Activated CD8-positive, alpha-beta memory T cell treated with anti-CD3 and anti-CD28 coated beads, Interleukin-2, amount 50 U/mL, for 1 hour (primary cell): ENCODE results near the gene IPCEF1.

Experiments
- DNase-seq: peaks from one replicate; pipeline ENCODE4 v3.0.0-alpha.2; 2020; ENCODE audit errors: extremely low read depth

IPCEF1 gene

DNA sequence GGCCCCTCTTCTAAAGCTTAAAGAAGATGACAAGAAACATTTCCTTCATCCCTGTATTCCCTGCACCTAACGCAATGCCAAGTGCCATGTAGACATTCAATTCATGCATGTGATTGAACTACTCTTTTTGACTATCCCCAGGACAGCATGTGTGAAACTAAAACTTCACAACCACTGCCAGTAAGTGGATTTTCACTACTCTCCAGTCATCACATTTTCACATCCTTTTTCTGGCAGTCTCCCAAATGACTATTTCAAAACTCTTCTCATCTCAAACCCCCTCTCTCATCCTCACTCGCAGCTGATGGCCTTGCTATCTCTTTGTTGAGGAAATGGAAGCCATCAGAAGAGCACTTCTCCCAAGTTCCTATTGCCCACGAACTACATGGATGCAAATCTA, 194.9 kb downstream of the IPCEF1 start:
- no peak for DNase-seq

DNA sequence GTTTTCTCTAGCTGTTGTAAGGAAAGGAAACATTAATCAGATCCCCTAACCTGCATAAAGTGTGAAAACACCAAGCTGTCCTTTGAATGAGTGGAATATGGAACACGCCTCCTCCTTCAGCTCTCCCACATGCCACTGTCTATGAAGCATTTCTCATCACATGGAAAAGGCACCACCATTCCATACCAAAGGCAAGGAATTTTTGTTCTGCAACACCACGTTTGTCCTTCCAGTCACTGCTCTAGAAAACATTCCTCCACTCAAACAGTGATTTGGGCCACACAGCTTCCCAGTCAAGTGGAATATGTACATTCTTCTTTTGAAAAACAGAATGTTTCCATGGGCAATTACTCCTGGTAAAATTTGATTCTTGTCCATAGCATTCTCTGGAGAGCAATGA, 197.5 kb downstream of the IPCEF1 start:
- DNase-seq: no peak

DNA sequence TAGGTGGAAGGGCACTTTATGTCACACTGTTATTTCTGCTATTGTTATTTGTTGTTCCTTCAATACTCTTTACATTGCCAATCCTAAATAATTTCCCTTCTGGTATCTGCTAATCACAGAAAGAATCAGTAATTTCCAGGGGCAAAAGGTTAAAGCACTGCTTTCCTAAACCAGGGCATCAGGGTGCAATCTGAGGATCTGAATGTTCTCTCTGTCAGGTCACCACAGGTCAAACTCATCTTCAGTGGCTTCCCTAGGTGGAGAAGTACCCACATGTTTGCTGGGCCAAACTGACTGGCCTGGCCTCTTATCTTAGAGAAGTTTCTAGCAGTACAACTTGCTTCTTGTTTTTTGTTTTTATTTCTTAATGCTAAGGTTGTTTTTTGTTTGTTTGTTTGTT, 198.9 kb downstream of the IPCEF1 start:
- DNase-seq: no peak

DNA sequence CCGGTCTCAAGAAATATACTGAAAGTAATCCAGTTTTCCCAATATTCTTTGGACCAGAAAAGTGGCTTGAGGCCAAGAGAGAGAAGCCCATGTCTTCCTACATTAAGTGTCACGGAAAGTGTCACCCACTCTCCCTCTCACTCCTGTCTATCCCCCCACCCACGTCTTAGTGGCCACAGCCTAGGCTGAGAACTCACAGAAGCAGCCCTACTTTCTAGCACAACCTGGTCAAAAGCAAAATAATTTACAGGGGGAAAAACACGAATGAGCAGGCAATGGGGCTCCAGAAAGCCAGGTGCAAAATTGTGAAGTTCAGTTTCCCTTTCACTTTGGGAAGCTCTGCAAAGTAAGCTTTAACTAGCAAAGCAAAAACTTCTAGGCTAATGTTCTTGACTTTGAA, 199.5 kb downstream of the IPCEF1 start:
- DNase-seq: no peak

DNA sequence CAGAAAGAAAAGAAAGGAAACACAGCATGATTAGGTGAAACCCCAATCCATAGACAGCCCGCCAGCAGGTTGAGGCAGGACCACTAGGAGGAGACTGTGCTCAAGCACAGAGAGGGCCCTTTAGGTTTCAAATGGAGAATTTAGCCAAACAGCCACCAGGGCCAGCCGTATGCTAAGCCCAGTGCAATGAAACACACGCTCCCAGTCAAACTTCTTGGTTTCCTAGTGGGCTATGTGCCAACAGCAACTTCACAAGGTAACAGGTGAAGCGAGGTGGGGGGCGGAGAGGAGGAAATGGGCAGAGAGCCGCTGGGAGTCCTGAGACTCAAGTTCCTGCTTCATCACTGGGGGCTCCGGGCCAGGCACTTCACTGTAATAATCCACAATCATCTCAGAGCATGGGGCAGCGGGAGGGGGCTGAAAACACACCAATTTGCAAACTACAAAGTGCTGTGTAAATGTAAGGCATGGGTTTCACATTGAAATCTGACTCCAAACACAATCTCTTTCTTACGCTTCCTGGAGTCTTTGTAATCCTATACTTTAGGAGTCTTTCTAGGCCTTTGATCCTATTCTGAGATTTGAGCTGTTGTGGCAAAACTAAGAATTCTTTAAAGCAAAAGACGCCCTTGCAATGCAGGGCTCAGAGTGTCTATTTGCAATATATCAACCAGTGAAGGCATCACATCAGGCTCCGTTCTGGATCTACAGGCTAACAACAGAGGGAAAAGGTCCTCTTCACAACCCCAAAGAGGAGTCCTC, 200.3 kb downstream of the IPCEF1 start:
- peak; percentile 36 for DNase-seq

DNA sequence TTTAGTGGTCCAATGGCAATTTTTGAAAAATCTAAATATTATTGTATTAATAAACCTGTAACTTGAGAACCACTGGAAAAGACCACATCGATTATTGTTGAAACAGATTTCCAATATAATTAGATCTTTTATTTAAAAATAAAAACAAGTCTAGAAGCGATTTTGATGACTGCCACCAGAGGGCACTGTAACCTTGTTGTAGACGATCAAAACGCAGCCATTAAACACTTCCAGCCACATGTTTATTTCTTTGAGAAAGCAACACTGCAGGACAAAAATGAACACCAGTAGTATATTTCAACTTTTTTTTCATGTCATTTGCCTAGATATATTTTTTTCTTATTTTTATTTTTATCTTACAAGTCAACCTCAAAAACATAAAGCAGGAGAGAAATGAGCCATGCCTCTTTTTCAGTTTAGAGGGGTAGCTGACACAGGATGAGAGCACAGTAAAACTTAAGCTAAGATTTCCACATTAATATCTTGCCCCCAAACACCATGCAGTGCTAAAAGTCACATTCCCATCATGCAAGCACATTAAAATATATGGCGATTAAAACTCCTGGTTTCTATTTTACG, 202.1 kb downstream of the IPCEF1 start:
- peak; percentile 51 for DNase-seq

DNA sequence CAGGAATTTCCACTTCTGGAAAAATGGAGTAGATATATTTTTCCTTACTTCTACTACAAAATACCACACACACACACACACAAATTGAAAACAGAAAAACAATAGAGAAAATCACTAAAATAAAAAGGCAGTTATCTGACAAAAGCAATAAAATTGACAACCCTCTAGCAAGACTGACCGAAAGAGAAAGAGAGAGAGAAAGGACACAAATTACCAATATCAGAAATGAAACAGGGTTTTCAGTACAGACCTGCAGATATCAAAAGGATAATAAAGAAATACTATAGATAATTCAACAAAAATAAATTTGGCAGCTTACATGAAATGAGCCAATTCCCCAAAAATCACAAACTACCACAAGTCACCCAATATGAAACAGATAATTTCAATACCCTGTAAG, 212.8 kb downstream of the IPCEF1 start:
- DNase-seq: no peak

DNA sequence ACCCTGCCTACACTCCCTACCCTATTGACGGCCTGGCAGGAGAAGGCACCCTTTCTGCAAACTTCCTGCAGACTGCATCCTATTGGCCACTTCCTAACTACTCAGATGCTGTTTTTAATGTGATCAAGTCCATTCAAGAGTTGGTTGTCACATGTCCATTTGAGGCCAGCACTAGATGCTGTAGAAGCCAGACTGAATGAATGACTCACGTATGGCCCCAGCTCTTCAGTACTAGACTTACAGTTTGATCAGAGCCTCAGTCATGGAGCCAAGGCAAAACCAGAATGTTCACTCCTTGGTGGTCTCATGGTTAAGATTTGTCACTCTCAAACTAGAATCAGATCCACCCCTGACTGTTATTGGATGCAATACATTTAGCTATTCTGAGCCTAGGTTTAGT, 215.9 kb downstream of the IPCEF1 start:
- no peak for DNase-seq

DNA sequence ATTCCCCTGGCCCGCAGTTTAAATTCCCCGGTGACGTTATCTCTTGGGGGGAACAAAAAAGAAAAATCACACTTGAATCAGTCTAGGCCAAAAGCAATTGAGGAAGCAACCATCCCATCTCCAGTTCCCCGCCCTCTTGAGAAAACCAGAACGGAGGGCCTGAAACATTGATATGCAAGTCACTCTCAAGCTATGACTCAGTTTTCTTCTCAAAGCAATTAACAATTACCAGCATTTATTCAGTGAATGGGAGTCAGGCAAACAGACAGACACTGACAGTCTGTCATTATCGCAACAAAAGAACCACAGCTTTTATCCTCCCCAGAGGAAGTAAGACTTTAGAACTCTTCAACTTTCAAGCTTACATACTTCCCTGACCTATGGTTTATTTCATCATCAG, 216.7 kb downstream of the IPCEF1 start:
- no peak for DNase-seq

DNA sequence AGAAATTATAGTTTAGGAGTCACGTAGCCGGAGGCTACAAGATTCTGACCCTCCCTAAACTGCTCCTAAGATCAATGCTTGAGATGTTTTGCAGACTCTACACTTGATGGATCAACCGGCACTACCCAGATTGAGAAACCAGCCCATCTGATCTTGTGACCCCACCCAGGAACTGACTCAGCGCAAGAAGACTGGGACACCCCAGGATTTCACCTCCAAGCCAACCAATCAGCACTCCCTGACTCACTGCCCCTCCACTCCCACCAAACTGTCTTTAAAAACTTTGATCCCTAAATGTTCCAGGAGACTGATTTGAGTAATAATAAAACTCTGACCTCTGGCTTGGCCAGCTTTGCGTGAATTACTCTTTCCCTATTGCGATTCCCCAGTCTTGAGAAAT, 217.8 kb downstream of the IPCEF1 start:
- no peak for DNase-seq

DNA sequence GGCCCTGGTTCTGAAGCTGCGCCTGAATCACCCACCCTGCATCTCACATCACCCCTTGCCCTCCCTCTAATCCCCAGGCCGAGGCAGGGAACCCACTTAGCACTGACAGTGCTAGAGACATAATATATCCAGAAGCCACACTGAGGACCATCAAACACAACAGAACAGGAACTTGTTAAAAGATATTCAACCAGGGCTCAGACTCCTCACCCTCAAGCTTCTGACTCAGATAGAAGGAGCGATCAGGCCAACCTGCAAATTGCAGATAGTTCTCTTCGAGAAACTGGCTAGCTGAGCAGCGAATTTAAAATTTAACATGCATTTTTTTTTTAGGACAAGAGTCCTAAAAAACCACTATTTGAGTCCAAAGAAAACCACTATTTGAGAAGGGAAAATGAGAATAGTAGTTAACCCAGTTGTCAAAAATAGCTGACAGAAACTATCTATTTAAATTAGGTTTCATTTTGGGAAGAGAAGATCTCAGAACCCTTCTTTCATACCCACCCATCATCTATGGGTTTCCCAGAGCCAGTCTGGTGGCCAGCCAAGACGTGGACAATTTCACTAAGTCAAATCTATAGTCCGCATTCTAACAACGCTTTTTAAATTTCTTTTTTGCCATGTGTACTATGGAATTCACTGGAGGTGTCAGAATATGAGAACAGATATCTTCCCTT, 222.0 kb downstream of the IPCEF1 start:
- no peak for DNase-seq

DNA sequence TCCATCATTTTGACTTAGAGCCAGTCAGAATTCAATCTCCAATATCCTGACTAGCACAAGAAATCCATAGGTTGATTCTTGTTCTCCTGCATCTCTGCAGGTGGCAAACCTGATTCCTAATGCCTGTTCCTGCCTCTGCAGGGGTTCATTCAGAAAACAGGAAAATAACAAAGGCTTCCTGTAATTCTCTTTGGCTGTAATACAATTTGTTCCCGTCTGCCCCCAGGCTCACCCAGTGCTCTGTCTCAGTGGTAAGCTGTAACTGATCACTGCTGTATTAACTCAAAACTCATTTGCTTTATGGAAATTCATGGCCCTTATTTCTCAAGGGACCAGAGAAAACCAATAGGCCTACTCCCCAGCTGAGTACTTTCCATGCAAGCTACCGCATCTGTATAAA, 228.9 kb downstream of the IPCEF1 start:
- DNase-seq: no peak

DNA sequence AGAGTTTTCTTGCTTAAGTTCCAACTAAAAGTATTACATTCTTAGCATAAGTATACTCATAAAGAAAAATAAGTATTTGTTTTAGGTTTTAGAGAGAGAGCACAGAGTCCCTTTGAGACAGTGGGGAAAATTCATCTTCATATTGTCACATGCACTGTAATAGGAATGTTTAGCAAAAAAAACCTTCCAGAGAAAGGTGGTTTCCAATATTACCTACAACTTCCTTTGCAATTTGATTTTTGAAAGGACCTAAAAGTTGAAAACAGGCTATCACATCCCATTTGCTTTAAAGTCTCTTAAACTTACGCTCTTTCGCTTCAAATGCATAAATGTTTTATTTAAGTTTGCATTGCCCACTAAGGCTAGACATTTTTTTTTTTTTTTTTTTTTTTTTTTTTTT, 231.2 kb downstream of the IPCEF1 start:
- no peak for DNase-seq

DNA sequence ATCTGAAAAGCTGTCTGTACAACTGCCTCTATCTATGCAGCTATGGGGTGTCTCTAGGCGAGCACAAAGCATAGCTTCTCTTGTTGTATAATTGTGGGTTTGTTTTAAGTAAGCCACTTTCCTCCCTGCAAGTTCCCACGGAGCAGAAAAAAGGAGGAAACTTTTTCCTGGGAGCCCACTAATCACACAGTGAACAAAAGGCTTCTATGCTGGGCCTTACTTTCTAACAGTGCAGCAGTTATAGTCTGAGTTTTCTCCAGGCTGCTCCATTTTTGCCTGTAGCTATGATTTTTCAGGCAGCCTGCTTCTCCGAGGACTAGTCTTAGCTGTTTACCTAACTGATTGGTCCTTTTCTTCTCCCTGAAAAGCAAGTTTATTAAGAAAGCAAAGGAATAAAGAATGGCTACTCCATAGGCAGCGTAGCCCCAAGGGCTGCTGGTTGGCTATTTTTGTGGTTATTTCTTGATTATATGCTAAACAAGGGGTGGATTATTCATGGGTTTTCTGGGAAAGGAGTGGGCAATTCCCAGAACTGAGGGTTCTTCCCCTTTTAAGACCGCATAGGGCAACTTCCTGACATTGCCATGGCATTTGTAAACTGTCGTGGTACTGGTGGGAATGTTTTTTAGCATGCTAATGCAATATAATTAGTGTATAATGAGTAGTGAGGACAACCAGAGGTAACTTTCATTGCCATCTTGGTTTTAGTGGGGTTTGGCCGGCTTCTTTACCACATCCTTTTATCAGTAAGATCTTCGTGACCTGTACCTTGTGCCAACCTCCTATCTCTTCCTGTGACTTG, 233.2 kb downstream of the IPCEF1 start:
- no peak for DNase-seq

DNA sequence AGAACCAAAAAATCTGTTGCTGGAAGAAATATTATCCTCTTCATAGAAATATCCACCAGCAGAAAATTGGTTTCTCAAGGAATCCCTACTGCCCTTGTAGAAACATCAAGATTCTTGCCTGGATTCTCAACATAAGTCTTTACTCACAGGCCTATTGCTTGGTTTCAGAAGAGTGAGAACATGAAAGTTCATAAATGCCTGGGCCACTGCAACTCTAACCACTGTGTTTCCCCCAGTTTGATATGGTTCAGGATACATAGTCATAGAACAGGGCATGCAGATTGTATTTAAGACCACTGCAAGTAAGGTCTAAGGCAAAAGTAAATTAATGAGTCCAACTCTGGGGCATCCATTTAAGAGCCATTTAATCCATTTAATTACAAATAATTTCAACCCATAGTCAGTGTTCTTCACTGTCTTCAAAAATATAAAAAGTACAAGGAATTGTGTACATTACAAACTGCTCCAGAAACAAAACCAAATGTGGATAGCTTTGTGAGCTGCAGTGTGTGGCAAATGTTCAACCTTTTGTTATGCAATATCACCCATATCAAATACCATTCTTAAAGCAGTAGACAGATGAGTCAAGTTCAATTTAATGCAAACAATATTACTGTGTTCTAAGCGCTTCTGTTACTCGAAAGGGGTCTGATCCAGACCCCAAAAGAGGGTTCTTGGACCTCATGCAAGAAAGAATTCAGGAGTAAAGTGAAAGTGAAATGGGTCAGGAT, 234.2 kb downstream of the IPCEF1 start:
- no peak for DNase-seq

DNA sequence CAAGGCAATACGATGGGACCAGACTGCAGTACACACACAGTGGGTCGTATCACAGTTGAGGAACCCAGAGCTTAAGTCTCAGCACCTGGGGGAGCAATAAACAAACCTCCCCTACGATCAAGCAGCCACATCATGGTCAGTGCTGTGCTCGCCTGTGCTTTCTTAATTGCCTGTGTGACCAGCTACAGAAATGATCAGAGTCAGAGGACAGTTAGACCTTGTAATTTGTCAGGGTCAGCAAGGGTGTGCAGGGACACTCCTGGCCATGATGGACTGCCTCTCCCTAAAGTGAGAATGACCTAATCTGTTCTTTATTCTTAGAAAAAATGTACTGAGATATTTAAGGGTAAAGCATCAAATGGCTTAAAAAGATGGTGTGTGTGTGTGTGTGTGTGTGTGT, 239.1 kb downstream of the IPCEF1 start:
- DNase-seq: no peak

DNA sequence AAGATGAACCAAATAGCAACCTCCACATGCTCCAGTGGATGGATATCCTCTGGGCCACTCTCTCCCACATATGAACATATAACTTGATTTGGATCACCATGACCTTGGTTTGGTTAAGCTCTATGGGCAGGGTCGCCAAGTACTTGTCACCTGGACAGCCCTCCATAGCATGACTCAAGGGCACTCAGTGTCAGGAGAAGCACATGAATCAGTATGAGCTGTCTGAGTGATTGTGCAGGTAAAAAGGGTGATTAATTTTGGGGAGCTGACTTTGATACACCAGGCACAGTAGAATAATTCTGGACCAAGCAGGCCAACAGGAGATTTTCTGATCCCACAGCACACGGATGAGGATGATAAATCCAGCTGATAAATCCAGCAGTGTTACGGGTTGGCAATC, 243.2 kb downstream of the IPCEF1 start:
- no peak for DNase-seq

DNA sequence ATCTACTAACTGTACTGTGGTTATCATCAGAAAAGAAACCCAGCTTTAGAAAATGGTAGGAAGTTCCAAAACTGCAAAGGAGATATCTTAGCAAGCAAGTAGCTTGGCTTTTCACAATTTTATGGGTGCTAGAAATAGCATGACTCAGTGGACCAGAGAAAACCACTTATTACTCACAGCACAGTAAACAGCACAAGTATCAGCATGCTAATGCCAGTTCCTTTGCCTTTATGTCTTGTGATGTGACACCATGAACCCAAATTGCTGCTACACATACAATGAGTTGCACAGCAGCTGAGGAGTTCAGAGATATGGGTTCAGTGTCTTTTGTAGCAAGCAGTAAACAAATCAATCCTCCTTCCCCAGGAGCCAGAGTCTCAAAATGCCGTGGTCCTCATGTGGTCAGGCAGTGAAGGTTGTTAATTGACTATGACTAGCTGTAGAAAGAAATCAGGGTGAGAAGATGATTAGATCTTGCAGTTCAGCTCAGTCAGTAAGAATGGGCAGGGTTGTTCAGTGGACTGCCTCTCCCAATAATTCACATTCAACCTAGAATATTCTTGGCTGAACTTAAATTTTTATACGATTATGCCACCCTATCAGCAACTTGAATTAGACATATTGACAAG, 244.3 kb downstream of the IPCEF1 start:
- no peak for DNase-seq

DNA sequence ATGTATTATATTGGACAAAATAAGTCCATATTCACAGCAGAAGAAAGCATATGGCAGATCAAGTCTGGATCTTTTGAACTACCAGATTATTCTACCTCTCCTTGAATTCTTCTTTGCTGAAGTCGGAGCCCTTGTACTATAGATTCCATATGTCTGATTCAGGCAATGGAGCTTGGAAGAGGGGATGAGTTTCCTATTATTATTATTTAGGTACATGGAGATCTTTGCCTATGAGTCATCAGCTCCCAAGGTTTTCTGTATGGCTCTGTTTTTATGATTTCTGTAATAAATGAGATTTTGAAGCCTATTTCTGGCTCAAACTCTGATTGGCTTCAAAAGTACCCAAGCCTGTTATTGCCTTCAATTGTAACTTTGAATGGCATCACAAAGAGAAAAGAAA, 245.6 kb downstream of the IPCEF1 start:
- no peak for DNase-seq

DNA sequence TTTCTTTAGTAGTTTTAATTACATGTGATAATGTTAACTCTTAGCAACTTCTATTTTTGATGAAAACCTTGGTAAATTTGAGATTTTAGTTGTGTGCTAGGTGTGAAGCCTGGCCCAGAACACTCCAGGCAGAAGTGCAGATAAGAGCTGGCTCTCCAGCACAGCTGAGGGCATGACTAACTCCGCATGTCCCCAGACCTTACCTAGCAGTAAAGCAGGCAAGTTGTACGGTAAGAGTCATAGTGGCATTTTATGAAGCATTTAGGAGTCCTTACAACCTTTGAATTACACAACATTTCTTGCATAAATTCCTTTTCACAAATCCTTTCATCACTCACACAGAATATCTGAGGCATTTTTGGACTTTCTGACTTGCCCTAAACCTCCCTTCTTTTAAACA, 250.4 kb downstream of the IPCEF1 start:
- no peak for DNase-seq
